Stomach (tissue), 4 donors: ENCODE data around the gene DCDC1.

Experiments used
- POLR2A ChIP-seq, 4 donors: fragments of 450-650 bp; IDR thresholded peaks; one replicate each; pipeline ENCODE4 v1.6.1; 2016; ENCODE audit warnings: antibody characterized with exemption in 4 of 4, control low read depth in 2 of 4, mild to moderate bottlenecking in 1 of 4, moderate library complexity in 1 of 4
- TF ChIP-seq, protein P1 (sequence below), 7 experiments: fragments of 450-650 bp in 4 of 7; fragments of 200-600 bp in 3 of 7; sonication (generic) in 3 of 7; IDR thresholded peaks; one replicate each; pipeline ENCODE4 v1.5.1; 2016 to 2019; ENCODE audit warnings: antibody characterized with exemption in 7 of 7, control low read depth in 2 of 7, mild to moderate bottlenecking in 1 of 7

DNA sequence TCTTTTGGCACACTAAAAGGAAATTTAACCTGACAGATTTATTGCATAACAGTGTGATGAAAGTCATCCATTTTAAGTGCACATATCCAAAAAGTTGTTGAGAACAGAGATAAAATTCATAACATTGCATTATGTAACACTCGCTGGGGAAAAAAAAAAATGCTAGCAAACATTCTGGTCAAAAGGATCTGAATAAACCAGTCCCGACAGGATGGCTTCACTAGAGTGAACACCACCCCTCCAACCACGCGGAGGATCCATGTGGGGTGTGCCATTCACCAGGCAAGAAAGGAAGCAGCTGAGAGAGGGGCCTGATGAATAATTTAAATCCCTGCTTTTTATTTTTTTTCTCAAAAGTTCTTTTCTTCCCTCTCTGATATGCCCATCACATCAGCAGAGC is 258.7 kb downstream of the DCDC1 start:
- TF ChIP-seq, protein P1, sequence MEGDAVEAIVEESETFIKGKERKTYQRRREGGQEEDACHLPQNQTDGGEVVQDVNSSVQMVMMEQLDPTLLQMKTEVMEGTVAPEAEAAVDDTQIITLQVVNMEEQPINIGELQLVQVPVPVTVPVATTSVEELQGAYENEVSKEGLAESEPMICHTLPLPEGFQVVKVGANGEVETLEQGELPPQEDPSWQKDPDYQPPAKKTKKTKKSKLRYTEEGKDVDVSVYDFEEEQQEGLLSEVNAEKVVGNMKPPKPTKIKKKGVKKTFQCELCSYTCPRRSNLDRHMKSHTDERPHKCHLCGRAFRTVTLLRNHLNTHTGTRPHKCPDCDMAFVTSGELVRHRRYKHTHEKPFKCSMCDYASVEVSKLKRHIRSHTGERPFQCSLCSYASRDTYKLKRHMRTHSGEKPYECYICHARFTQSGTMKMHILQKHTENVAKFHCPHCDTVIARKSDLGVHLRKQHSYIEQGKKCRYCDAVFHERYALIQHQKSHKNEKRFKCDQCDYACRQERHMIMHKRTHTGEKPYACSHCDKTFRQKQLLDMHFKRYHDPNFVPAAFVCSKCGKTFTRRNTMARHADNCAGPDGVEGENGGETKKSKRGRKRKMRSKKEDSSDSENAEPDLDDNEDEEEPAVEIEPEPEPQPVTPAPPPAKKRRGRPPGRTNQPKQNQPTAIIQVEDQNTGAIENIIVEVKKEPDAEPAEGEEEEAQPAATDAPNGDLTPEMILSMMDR (IDR thresholded peaks at IDR 0.05) = no peak
- no peak for TF ChIP-seq POLR2A (IDR thresholded peaks at IDR 0.05)
